K562 (cell line): Measurements from ENCODE around the gene ANP32B. TPM values are rescaled to one million over a fixed set of nuclear protein-coding genes. Genes with fewer than 3 reads are reported as not detected.

ENCODE experiments used
- ATF7 ChIP-seq: fragments of 450-650 bp; IDR thresholded peaks from 2 replicates; pipeline ENCODE4 v1.7.1; 2014; ENCODE audit warnings: mild to moderate bottlenecking, moderate library complexity
- ELF1 ChIP-seq: fragments of 200-800 bp; sonication (Bioruptor generic); IDR thresholded peaks from 2 replicates; pipeline ENCODE4 v1.6.1; 2016; ENCODE audit warnings: missing genetic modification characterization, missing compliant biosample characterization
- ELF4 ChIP-seq: fragments of 450-650 bp; formaldehyde crosslinking; IDR thresholded peaks from 2 replicates; pipeline ENCODE4 v1.4.0; 2022; ENCODE audit warnings: missing genetic modification characterization
- EP400 ChIP-seq: fragments of 450-650 bp; IDR thresholded peaks from 2 replicates; pipeline ENCODE4 v1.6.1; 2017; ENCODE audit warnings: antibody characterized with exemption, mild to moderate bottlenecking, moderate library complexity
- NFYB ChIP-seq: IDR thresholded peaks from 2 replicates; pipeline ENCODE4 v1.6.1; 2011; ENCODE audit warnings: mild to moderate bottlenecking, moderate library complexity; ENCODE audit not compliant: insufficient read length; ENCODE audit errors: extremely low read depth
- ZNF174 ChIP-seq: fragments of 250-450 bp; sonication (Bioruptor Pico); IDR thresholded peaks from 2 replicates; pipeline ENCODE4 v1.4.0; 2020; ENCODE audit warnings: mild to moderate bottlenecking
- ZNF232 ChIP-seq: sonication (generic); formaldehyde crosslinking; IDR thresholded peaks from 2 replicates; pipeline ENCODE4 v1.8.0; 2022; ENCODE audit warnings: mild to moderate bottlenecking, missing genetic modification reagents
- polyA plus RNA-seq, 8 experiments: library from polyadenylated mRNA; depleted of rRNA in 4 of 8; stranded (reverse) in 5 of 8; unstranded in 3 of 8; fragments of >200 nt; fragmentation: Nextera tagmentation in 2 of 8; fragmentation: Illumina TruSeq in 1 of 8; extraction: Ambion mirVana in 2 of 8; extraction: Trizol in 1 of 8; gene quantifications; 2 replicates each; pipeline versions ENCODE4 v1.2.1 to v1.2.3, GENCODE V29; 2011 to 2014; ENCODE audit warnings: inconsistent platforms in 1 of 8, missing spikeins in 1 of 8
- total RNA-seq, 7 experiments: library from RNA; depleted of rRNA in 6 of 7; stranded (reverse); fragments of >200 nt in 6 of 7; fragmentation: Illumina TruSeq in 2 of 7; extraction: Trizol in 2 of 7; gene quantifications; 2 replicates each; pipeline versions ENCODE4 v1.2.1 to v1.2.3, GENCODE V29; 2011 to 2021; ENCODE audit warnings: low replicate concordance in 1 of 7
- TF ChIP-seq, protein P1 (sequence below), 2 experiments: fragments of 450-650 bp; IDR thresholded peaks; 2 replicates each; pipeline ENCODE4 v1.6.1; 2016; ENCODE audit warnings: mild to moderate bottlenecking in 2 of 2, borderline replicate concordance in 1 of 2, low read depth in 1 of 2, moderate library complexity in 1 of 2
- TF ChIP-seq, protein P2 (sequence below): sonication (generic); formaldehyde crosslinking; IDR thresholded peaks from 2 replicates; pipeline ENCODE4 v1.8.0; 2022; ENCODE audit warnings: mild to moderate bottlenecking, low read depth, missing genetic modification reagents
- TF ChIP-seq, protein P3 (sequence below): sonication (generic); formaldehyde crosslinking; IDR thresholded peaks from 2 replicates; pipeline ENCODE4 v1.8.1; 2023; ENCODE audit warnings: missing genetic modification reagents, mild to moderate bottlenecking, borderline replicate concordance

The ANP32B gene
- total and polyA plus RNA-seq, 9 of the 15 experiments (the other 6 are each of a cell fraction or from before 2014, with no cell fraction given), result 68.9 to 815 (median 141) TPM

DNA sequence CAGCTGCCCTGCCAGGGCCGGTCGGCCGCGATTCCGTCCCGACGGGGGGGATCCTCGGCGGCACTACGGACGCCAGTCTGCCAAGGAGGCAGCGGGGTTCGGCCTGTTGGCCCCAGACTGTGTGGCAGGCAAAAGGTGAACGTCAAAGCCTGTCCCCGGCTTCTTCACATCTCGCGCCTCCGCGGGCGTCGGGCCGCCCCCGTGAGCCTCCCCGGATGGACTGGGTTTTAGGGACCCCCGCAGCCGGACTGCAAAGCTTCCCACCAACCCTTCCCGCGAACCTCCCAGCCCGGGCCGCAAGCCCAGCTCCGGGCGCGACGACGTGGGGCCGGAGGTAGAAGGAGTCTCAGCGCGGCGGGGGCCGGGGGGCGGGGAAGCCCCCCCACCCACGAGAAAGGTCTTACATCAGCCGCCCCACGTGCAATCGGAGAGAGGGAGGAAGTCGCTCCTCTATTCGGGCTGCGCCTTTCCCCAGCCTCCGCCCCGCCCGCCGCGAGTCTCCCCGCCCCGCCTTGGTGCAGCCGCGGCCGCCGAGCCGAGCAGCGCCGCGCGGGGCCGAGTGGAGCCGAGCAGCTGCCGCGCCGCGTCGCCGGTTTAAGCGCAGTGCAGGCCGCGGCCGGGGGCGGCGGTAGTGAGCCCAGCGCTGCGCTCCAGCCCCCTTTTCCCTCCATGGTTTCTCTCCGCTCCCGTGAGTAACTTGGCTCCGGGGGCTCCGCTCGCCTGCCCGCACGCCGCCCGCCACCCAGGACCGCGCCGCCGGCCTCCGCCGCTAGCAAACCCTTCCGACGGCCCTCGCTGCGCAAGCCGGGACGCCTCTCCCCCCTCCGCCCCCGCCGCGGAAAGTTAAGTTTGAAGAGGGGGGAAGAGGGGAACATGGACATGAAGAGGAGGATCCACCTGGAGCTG is at the start of gene ANP32B (continued):
- TF ChIP-seq, protein P1, sequence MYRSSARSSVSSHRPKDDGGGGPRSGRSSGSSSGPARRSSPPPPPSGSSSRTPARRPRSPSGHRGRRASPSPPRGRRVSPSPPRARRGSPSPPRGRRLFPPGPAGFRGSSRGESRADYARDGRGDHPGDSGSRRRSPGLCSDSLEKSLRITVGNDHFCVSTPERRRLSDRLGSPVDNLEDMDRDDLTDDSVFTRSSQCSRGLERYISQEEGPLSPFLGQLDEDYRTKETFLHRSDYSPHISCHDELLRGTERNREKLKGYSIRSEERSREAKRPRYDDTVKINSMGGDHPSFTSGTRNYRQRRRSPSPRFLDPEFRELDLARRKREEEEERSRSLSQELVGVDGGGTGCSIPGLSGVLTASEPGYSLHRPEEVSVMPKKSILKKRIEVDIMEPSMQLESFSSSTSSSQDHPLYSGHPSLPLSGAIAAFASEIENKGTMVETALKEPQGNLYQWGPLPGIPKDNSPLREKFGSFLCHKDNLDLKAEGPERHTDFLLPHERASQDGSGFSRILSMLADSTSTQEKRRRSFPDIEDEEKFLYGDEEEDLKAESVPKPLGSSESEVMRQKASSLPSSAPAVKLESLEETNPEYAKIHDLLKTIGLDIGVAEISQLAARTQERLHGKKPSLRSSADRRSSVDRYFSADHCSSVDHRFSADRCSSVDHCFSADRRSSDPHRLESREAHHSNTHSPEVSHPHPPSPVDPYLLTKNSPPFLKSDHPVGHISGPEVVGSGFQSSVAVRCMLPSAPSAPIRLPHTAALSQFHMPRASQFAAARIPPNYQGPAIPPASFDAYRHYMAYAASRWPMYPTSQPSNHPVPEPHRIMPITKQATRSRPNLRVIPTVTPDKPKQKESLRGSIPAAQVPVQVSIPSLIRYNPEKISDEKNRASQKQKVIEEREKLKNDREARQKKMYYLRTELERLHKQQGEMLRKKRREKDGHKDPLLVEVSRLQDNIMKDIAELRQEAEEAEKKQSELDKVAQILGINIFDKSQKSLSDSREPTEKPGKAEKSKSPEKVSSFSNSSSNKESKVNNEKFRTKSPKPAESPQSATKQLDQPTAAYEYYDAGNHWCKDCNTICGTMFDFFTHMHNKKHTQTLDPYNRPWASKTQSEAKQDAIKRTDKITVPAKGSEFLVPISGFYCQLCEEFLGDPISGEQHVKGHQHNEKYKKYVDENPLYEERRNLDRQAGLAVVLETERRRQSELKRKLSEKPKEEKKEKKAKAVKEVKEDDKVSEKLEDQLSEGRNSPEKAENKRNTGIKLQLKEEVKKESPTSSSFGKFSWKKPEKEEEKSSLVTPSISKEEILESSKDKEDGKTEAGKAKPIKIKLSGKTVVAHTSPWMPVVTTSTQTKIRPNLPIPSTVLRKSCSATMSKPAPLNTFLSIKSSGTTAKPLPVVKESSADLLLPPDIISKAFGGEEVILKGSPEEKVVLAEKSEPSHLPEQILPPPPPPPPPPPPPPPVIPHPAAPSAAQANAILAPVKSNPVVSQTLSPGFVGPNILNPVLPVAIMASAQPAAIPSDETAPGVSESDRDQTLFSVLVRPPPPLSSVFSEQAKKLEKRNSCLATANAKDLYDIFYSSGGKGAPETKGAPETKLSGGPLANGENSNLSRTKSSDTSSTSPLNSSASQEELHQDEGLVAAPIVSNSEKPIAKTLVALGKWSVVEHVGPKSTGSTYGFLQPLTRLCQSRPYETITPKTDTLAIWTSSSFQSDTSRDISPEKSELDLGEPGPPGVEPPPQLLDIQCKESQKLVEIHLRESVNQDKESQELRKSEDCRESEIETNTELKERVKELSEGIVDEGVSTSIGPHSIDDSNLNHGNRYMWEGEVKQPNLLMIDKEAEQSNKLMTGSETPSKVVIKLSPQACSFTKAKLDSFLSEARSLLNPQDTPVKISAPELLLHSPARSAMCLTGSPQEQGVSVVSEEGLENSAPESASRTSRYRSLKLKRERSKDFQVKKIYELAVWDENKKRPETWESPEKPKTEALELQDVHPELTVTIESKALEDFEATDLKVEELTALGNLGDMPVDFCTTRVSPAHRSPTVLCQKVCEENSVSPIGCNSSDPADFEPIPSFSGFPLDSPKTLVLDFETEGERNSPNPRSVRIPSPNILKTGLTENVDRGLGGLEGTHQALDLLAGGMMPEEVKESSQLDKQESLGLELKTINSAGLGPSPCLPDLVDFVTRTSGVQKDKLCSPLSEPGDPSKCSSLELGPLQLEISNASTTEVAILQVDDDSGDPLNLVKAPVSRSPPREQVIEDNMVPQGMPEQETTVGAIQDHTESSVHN (IDR thresholded peaks at IDR 0.05; ENCODE audit: borderline replicate concordance in 1 of 2, low read depth in 1 of 2), result no peak
- TF ChIP-seq, protein P2, sequence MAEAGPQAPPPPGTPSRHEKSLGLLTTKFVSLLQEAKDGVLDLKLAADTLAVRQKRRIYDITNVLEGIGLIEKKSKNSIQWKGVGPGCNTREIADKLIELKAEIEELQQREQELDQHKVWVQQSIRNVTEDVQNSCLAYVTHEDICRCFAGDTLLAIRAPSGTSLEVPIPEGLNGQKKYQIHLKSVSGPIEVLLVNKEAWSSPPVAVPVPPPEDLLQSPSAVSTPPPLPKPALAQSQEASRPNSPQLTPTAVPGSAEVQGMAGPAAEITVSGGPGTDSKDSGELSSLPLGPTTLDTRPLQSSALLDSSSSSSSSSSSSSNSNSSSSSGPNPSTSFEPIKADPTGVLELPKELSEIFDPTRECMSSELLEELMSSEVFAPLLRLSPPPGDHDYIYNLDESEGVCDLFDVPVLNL (CRISPR knock-in tag), result 0 out of 2 replicates have a peak, but pooled peaks have one; percentile 24
- no peak for TF ChIP-seq ELF4
- no peak for TF ChIP-seq ZNF232 (CRISPR knock-in tag)
- no peak for TF ChIP-seq NFYB
- peak; percentile 83 for TF ChIP-seq ATF7
- TF ChIP-seq EP400, result peak; percentile 100
- TF ChIP-seq, protein P3, sequence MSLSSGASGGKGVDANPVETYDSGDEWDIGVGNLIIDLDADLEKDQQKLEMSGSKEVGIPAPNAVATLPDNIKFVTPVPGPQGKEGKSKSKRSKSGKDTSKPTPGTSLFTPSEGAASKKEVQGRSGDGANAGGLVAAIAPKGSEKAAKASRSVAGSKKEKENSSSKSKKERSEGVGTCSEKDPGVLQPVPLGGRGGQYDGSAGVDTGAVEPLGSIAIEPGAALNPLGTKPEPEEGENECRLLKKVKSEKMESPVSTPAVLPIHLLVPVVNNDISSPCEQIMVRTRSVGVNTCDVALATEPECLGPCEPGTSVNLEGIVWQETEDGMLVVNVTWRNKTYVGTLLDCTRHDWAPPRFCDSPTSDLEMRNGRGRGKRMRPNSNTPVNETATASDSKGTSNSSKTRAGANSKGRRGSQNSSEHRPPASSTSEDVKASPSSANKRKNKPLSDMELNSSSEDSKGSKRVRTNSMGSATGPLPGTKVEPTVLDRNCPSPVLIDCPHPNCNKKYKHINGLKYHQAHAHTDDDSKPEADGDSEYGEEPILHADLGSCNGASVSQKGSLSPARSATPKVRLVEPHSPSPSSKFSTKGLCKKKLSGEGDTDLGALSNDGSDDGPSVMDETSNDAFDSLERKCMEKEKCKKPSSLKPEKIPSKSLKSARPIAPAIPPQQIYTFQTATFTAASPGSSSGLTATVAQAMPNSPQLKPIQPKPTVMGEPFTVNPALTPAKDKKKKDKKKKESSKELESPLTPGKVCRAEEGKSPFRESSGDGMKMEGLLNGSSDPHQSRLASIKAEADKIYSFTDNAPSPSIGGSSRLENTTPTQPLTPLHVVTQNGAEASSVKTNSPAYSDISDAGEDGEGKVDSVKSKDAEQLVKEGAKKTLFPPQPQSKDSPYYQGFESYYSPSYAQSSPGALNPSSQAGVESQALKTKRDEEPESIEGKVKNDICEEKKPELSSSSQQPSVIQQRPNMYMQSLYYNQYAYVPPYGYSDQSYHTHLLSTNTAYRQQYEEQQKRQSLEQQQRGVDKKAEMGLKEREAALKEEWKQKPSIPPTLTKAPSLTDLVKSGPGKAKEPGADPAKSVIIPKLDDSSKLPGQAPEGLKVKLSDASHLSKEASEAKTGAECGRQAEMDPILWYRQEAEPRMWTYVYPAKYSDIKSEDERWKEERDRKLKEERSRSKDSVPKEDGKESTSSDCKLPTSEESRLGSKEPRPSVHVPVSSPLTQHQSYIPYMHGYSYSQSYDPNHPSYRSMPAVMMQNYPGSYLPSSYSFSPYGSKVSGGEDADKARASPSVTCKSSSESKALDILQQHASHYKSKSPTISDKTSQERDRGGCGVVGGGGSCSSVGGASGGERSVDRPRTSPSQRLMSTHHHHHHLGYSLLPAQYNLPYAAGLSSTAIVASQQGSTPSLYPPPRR (CRISPR knock-in tag), result no peak
- no peak for TF ChIP-seq ZNF174 (CRISPR knock-in tag)
- TF ChIP-seq ELF1, result no peak
